Right ventricle myocardium inferior (tissue), 1 donor: ENCODE results near the gene ORC1. TPM values are rescaled to one million over a fixed set of nuclear protein-coding genes. Genes with fewer than 3 reads are reported as not detected.

Source experiments
- ATAC-seq: fragments of 200-7000 bp; cut with Tn5 transposase; one replicate; pipeline ENCODE4 v1.9.1; 2020; ENCODE audit warnings: mild to moderate bottlenecking, moderate library complexity
- DNase-seq: peaks from one replicate; pipeline ENCODE4 v3.0.0; 2021; ENCODE audit errors: missing footprints
- intact Hi-C: fragments of 100-400 bp; cut with DNase I; formaldehyde crosslinking; loops from one replicate; pipeline ENCODE4 v1.11.0; 2022
- long read RNA-seq: library from polyadenylated mRNA; unstranded; transcript quantifications from one replicate; pipeline ENCODE4 v2.0.0, GENCODE V29; 2021
- total RNA-seq: library from RNA; stranded (reverse); fragmentation: NEBNext Ultra II Directional; extraction: Animal tissue kit (Norgen Biotek cat#: 25700); gene quantifications from one replicate; pipeline ENCODE4 v1.2.1, GENCODE V29; 2021
- donor health status: DM: no; HTN: yes; CAD: no; lungs with severe emphysema.

Gene ORC1
- 0.46 TPM for total RNA-seq
- long read RNA-seq = 0 reads

GRCh38 chr1:52404116-52404974, at the start of gene ORC1, which contains the start of gene PRPF38A:
TSS of gene ORC1 (minus strand) at chr1:52404423. CDS start at chr1:52402223, 2,200 bp downstream.
TSS of gene PRPF38A (plus strand) at chr1:52404602. CDS start at chr1:52404750, 148 bp downstream.
- peak; percentile 99 for DNase-seq
- intact Hi-C loops = loop anchor here (2.0 to 10.0 kb wide), 2 partner anchors 38 to 290 kb away; partner anchors contain the start of genes CC2D1B and COA7
- peak; percentile 100 for ATAC-seq

- intact Hi-C loops = no loop called here
- DNase-seq = no peak
- no peak for ATAC-seq
Measured at GRCh38 chr1:52444463-52444862, 40.2 kb upstream of the ORC1 start.

- no peak for DNase-seq
- intact Hi-C loops = no loop called here
- ATAC-seq = no peak
Measured at GRCh38 chr1:52439976-52440375, 35.8 kb upstream of the ORC1 start.

- DNase-seq (no peak), ATAC-seq (no peak)
- intact Hi-C loops = no loop called here
Measured at GRCh38 chr1:52436817-52437216, 32.6 kb upstream of the ORC1 start.

GRCh38 chr1:52435650-52436049, 31.4 kb upstream of the ORC1 start:
- DNase-seq = no peak
- intact Hi-C loops = no loop called here
- no peak for ATAC-seq

GRCh38 chr1:52435211-52435610, 31.0 kb upstream of the ORC1 start:
- intact Hi-C loops = no loop called here
- ATAC-seq (no peak), DNase-seq (no peak)

- DNase-seq (no peak), ATAC-seq (no peak)
- intact Hi-C loops = no loop called here
Measured at GRCh38 chr1:52432807-52433206, 28.6 kb upstream of the ORC1 start.

GRCh38 chr1:52427152-52427551, 22.9 kb upstream of the ORC1 start:
- ATAC-seq (no peak), DNase-seq (no peak)
- intact Hi-C loops = no loop called here

- intact Hi-C loops = no loop called here
- DNase-seq (no peak), ATAC-seq (no peak)
Measured at GRCh38 chr1:52426371-52426770, 22.1 kb upstream of the ORC1 start.

- intact Hi-C loops = no loop called here
- DNase-seq (no peak), ATAC-seq (no peak)
Measured at GRCh38 chr1:52424813-52425212, 20.6 kb upstream of the ORC1 start.

- DNase-seq (no peak), ATAC-seq (no peak)
- intact Hi-C loops = no loop called here
Measured at GRCh38 chr1:52424231-52424636, 20.0 kb upstream of the ORC1 start.

GRCh38 chr1:52423771-52424170, 19.5 kb upstream of the ORC1 start:
- DNase-seq (no peak), ATAC-seq (no peak)
- intact Hi-C loops = no loop called here

GRCh38 chr1:52423055-52423454, 18.8 kb upstream of the ORC1 start:
- intact Hi-C loops = no loop called here
- DNase-seq (no peak), ATAC-seq (no peak)

- intact Hi-C loops = no loop called here
- no peak for DNase-seq
- no peak for ATAC-seq
Measured at GRCh38 chr1:52420713-52421112, 16.5 kb upstream of the ORC1 start.

- intact Hi-C loops = no loop called here
- ATAC-seq = no peak
- no peak for DNase-seq
Measured at GRCh38 chr1:52416811-52417210, 12.6 kb upstream of the ORC1 start.

- intact Hi-C loops = no loop called here
- ATAC-seq (no peak), DNase-seq (no peak)
Measured at GRCh38 chr1:52414942-52415341, 10.7 kb upstream of the ORC1 start.

GRCh38 chr1:52413410-52413989, 9.3 kb upstream of the ORC1 start:
- intact Hi-C loops = no loop called here
- no peak for ATAC-seq
- DNase-seq = no peak

- DNase-seq (no peak), ATAC-seq (no peak)
- intact Hi-C loops = loop anchor here (2.0 to 10.0 kb wide), 2 partner anchors 38 to 290 kb away; partner anchors contain the start of genes CC2D1B and COA7
Measured at GRCh38 chr1:52404975-52405338, 734 bp upstream of the ORC1 start.

GRCh38 chr1:52403566-52404115, 582 bp downstream of the ORC1 start:
- DNase-seq (no peak), ATAC-seq (peak; percentile 1)
- intact Hi-C loops = loop anchor here (2.0 to 10.0 kb wide), 2 partner anchors 37 to 291 kb away; partner anchors contain the start of genes CC2D1B and COA7

- intact Hi-C loops = loop anchor here (10.0 kb wide), 1 partner anchor 292 kb away; the partner anchor contains the start of gene COA7
- ATAC-seq (no peak), DNase-seq (no peak)
Measured at GRCh38 chr1:52402860-52403240, 1.4 kb downstream of the ORC1 start.
